Measurements from ENCODE around the gene RCVRN. TPM values are rescaled to one million over a fixed set of nuclear protein-coding genes. Genes with fewer than 3 reads are reported as not detected.

Gene RCVRN
- not detected in 2 replicates for total RNA-seq

- intact Hi-C loops (cut with micrococcal nuclease), result no loop called here
Observed at GRCh38 chr17:9905078-9905415, at the start of gene RCVRN. Gene RCVRN (minus strand): TSS chr17:9905271. CDS start chr17:9905180, 91 bp downstream.

DNA sequence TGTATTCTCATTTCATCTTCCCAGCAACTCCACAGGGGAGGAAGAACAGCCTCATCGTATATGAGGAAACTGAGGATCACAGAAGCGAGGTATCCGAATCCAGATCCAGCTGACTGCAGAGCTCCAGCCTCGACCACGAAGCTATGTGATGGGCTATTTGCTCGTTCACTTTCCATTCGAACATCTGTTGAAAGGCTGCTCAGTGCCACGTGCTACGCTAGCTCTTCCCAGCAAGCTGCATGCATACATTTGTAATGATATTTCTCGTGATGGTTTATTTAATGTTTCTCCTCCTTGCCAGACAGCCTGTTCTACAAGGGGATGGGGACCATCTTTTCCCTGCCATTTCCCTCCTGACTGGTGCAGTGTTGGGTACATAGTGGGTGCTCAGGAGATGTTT is 48.4 kb upstream of the RCVRN start:
- intact Hi-C loops (cut with micrococcal nuclease), result no loop called here

DNA sequence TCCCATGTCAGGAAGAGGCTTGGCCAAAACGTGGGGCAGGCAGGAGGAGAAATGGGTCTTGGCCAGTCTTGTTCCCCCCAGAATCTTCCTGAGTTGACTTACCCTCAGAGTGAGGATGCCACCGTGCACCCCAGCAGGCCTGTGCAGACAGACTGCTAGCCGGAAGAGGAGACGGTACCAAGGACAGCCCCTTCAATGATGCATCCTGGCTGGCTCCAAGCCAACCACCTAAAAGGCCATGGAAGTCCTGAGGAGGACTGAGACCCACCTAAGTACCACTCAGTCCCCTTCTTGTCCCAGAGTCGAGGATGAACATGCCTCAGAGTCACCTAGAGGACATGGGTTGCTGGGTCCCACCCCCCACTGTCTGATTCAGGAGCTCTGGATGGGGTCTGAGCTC is 46.7 kb upstream of the RCVRN start:
- intact Hi-C loops (cut with micrococcal nuclease), result no loop called here

DNA sequence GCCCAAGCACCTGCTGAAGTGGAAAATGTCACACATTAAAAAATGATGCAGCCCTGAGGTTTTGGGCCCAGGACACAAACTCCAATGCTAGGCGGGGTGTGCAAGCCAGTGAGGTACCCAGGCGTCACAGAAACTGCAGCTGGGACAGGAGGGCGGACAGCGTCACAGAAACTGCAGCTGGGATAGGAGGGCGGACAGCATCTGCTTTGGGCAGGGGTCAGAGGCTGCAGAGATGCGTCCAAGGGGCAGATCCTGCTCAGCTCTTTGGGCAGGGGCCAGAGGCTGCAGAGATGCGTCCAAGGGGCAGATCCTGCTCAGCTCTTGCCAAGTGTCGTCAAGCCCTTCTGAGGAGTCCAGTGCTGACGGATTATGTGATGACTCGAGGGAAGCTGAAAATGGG is 43.9 kb upstream of the RCVRN start:
- intact Hi-C loops (cut with micrococcal nuclease), result no loop called here

GRCh38 chr17:9944704-9945103 is 39.6 kb upstream of the RCVRN start:
- intact Hi-C loops (cut with micrococcal nuclease), result no loop called here

GRCh38 chr17:9943343-9943742 is 38.3 kb upstream of the RCVRN start:
- intact Hi-C loops (cut with micrococcal nuclease), result no loop called here

DNA sequence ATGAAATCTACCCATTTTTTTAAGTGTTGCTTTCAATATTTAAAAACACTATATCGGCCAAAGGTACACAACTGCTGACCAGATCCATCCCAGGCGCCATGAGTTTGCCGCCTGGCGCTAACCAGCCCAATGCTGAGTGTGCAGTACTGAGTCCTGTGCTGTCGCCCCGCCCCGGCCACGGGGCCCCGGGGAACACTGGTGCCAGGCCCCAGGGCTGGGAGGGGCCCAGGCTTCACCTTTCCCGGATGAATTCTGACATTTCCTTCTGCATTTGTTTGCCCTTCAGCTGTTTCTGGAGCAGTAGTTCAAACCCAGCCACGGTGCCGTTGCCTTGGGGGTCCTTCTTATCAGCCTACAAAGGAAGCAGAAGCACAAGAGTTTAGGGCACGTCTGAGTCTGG is 37.8 kb upstream of the RCVRN start:
- intact Hi-C loops (cut with micrococcal nuclease), result no loop called here

DNA sequence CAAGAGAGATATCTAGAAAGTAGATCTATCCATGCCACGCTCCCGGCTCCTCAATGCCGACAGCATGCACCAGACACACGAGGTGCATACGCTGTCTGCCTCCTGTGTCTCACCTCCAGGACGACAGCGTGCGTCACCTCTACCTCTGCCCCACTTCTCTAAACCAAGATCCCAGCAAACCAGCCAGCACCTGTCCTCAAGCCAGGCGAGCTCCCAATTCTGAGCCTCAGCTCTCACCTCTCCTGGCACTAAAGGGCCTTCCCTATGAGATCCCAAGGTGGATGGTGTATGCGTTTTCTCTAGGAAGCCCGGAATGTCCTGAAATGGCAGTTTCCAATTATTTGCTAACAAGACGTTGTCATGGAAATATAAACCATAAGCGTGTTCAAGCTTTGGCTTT is 36.2 kb upstream of the RCVRN start:
- intact Hi-C loops (cut with micrococcal nuclease), result no loop called here

- intact Hi-C loops (cut with micrococcal nuclease), result no loop called here
Observed at GRCh38 chr17:9940841-9941240, 35.8 kb upstream of the RCVRN start.

- intact Hi-C loops (cut with micrococcal nuclease), result no loop called here
Observed at GRCh38 chr17:9938764-9939163, 33.7 kb upstream of the RCVRN start.

DNA sequence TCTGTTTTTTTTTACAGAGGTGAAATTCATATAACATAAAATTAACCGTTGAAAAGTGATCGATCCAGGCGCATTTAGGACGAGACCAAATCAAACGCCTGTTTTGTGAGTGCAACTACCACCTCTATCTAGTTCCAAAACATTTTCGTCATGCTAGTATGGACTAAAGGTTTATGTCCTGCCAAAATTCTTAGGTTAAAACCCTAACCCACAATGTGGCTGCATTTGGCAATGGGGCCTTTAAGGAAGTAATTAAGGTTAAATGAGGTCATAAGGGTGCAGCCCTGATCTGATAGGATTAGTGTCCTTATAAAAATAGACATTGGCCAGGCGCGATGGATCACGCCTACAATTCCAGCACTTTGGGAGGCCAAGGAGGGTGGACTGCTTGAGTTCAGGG is 32.8 kb upstream of the RCVRN start:
- intact Hi-C loops (cut with micrococcal nuclease), result no loop called here

GRCh38 chr17:9937241-9937761 is 32.2 kb upstream of the RCVRN start:
- intact Hi-C loops (cut with micrococcal nuclease), result no loop called here

DNA sequence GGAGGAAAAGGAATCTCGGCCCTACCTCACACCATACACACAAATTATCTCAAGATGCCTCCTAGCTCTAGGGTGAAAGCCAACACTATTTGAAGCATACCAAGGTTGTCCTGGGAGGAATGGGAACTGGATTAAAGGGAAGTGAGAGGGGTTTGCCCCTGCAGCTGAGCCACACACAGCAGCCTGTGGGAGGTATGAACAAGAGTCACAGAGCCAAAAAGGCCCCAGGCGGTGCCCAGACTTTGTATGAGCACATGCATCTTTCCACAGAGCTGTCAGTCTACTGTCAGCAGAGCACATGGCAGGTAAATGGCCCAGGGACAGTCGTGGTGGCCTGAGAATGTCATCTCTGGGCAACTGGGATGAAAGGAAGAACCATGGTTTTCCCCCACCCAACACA is 31.0 kb upstream of the RCVRN start:
- intact Hi-C loops (cut with micrococcal nuclease), result no loop called here

DNA sequence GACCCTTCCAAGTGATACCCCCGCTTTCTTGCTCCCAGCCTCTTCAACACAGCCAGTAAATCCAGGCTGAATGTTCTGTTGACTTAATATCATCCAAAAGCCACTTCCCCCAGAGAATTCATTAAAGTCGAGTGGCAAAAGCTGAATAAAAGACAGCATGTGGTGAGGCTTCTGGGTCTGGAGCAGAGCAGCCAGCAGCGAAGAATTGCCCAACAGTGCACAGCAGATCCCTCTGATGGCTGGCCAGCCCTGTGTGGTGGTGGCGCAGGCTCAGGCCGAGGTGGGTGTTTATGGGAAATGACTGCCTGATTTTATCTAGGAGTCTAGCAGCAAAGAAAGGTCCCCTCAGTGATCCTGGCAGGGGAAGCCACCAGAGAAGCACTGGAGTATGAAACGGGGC is 30.3 kb upstream of the RCVRN start:
- intact Hi-C loops (cut with micrococcal nuclease), result no loop called here

GRCh38 chr17:9934331-9934730 is 29.3 kb upstream of the RCVRN start:
- intact Hi-C loops (cut with micrococcal nuclease), result no loop called here

GRCh38 chr17:9932491-9932890 is 27.4 kb upstream of the RCVRN start:
- intact Hi-C loops (cut with micrococcal nuclease), result no loop called here

DNA sequence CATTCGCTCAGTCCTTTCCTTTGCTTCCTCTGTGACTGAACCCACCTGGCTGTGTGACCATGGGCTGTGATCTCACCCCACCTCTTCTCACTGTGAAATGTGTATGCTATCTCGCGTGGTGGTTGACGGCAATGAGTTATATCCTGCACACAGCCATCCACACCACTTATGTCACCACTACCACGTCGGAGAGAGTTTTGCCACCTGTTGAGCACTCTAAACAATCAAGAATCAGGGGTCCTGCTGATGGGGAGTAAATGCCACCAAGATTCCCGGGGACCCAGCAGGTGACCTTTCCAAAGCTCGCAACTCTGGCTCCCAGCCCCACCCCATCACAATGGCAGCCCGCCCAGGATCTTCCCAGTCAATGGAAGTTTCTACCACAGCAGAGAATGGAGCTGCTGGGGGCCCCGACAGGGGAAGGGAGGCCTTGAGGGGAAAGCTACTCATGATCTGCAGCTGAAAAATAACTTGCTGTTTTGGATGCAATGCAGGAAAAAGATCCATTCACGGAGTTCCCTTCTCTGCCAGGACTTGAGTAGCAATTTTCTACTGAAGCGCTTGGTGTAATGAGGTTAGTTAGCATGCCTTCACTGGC is 26.2 kb upstream of the RCVRN start:
- intact Hi-C loops (cut with micrococcal nuclease), result no loop called here

DNA sequence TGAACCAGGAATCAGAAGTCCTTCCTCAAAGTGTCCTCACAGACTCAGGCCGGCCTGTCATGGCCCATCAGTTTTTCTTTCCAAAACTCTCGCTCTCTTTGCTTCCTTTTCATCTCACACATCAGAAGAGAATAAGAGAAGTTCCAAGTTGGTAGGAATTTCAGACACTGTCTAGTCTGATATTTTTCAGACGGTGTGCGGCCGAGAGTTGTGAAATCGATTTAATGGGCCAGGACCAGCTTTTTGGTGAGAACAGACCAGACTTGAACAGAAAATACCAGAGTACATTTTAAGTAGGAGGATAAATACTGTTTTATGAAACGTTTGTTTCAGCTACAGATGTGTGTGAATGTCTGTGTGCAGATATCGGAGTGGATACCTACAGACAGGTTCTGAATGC is 24.8 kb upstream of the RCVRN start:
- intact Hi-C loops (cut with micrococcal nuclease), result no loop called here

GRCh38 chr17:9928601-9929333 is 23.7 kb upstream of the RCVRN start:
- intact Hi-C loops (cut with micrococcal nuclease), result no loop called here

DNA sequence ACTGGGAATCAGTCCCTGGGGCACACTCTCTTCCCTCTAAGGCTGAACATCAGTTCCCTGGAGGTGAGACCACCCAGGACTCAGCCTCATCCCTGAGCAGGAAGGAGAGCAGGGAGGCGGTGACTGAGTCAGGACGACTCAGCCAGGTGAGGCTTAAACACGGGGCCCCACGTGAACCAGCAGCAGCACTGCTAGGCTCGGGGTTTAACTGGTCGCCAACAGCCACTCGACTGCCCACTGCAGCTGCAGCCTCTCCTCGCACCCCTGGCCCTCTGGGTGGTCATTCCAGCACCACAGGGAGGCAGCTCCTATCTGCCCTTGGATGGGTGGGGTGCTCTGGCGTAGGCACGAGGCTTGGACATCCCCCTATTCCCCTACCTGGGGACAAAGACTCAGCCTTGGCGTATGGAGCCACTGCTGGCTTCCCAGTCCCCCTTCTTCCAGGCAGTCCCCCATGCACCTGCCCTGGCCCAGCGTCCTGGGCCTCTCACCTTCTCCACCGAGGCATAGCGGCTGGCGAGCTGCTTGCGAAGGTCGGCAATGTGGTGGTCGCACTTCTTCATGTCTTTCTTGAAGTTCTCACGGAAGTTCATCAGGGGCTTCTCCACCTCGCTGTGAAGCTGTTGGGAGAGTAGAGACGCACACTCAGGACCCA is 21.2 kb upstream of the RCVRN start:
- intact Hi-C loops (cut with micrococcal nuclease), result no loop called here

GRCh38 chr17:9925457-9925856 is 20.4 kb upstream of the RCVRN start:
- intact Hi-C loops (cut with micrococcal nuclease), result loop anchor here (2.0 kb wide), 1 partner anchor 691 kb away; no protein-coding TSS in a partner anchor

DNA sequence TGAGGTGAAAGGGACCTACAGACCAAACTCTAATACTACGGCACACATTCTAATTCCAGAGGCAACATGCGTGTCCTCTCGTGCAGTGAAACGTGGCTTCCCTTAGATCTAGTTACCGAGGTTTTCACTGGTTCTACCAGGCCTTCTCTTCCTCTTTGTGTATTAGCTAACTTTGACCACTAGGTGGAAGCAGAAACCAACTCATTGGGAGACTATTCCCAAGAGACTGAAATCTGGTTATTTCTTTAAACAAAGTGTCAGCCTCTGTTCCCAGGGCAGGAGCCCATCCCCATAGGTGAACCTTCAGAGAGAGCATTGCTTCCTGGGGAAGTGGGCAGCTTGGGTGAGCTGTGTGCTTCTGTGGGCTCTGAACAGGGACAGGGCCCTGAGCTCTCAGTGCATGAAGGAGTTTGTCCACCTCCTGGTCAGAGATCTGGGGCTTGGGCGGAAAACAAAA is 19.7 kb upstream of the RCVRN start:
- intact Hi-C loops (cut with micrococcal nuclease), result loop anchor here (2.0 kb wide), 1 partner anchor 692 kb away; no protein-coding TSS in a partner anchor

Measured in T-helper 2 cell treated with Interferon-gamma antibody and Interleukin-4, amounts not matched to agents 100 ng/mL and 5 ng/mL, for 36 hours (primary cell).